Activated effector memory CD4-positive, alpha-beta T cell treated with anti-CD3 and anti-CD28 coated beads, Interleukin-2, amount 50 U/mL, for 16 hours (primary cell): ENCODE measurements around the gene WFDC8.
"Not testable (repeated sequence)": the region's sequence is repeated elsewhere in the genome, so short reads cannot be mapped to it uniquely, and the experiment has no call there.

Experiments used
- DNase-seq: peaks from one replicate; pipeline ENCODE4 v3.0.0-alpha.2; 2020

The WFDC8 gene

DNA sequence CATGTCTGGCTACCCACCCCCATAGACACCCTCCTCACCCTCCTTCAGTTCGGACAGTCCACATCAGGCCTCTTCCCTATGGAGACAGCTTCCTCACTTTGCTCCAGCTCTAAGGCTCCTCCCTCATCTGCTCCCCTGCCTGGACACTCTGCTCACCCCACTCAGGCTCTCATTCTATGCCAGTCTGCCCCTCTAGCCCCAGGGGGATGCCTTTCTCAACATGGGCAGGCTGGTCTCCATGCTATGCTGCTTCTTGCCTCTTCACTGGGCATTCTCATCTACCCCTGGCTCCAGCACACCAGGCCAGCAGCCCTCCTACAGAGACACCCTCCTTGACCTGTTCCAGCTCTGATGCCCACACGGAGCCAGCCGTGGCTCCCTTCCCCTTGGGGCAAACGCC lies at the start of gene WFDC8:
Gene WFDC8, minus strand, starts transcription at position 101 of the 400 bp plus-strand sequence. Its CDS starts 37 bp downstream, at position 64.
- DNase-seq = no peak

GRCh38 chr20:45626540-45626939 lies 47.5 kb upstream of the WFDC8 start:
- DNase-seq = no peak

GRCh38 chr20:45621593-45621992 lies 42.5 kb upstream of the WFDC8 start:
- no peak for DNase-seq

- DNase-seq = no peak
These were observed 38.5 kb upstream of the WFDC8 start for GRCh38 chr20:45617591-45617990.

GRCh38 chr20:45612314-45612713 lies 33.2 kb upstream of the WFDC8 start:
- DNase-seq = no peak

GRCh38 chr20:45611054-45611453 lies 32.0 kb upstream of the WFDC8 start:
- DNase-seq = peak; percentile 68

GRCh38 chr20:45607810-45608209 lies 28.7 kb upstream of the WFDC8 start:
- no peak for DNase-seq

- DNase-seq = no peak
These were observed 16.2 kb upstream of the WFDC8 start for GRCh38 chr20:45595235-45595634.

- no peak for DNase-seq
These were observed 14.4 kb upstream of the WFDC8 start for GRCh38 chr20:45593498-45593897.

GRCh38 chr20:45592574-45593189 lies 13.6 kb upstream of the WFDC8 start:
- no peak for DNase-seq

DNA sequence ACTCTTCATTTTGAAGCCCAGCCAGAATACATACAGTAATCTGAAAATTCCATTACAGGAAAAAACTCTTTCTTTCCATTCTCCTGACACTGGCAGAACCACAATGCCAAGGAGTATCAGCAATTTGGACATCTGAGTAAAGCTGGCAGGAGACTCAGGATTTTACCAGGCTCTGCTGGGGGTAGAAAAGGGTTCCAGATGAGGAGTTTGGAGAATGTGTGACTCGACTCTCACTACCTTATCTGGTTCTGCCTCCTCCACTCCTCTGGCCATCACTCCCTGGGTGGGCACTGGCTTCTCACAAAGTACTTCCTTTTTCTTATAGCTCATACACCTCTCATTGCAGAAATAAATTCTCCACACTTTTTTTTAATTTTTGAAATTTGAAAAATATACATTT lies 10.6 kb upstream of the WFDC8 start:
- no peak for DNase-seq

GRCh38 chr20:45588800-45589199 lies 9.7 kb upstream of the WFDC8 start:
- no peak for DNase-seq

DNA sequence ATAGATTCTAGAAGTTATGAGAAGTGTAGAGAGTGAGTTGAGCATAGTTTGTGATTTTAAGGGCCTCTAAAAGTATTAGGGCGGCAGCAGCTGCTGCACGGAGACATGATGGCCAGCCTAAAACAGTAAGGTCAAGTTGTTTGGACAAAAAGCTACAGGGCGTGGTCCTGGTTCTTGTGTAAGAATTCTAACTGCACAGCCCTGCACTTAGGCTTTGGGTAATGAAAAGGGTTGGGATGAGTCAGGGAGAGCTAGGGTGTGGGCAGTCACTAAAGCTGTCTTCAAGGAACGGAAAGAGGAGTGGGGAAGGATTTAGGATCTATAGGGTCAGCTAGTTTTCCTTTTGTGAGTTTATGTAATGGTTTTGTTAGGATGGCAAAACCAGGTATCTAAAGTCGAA lies 6.9 kb upstream of the WFDC8 start:
- not testable (repeated sequence) for DNase-seq

DNA sequence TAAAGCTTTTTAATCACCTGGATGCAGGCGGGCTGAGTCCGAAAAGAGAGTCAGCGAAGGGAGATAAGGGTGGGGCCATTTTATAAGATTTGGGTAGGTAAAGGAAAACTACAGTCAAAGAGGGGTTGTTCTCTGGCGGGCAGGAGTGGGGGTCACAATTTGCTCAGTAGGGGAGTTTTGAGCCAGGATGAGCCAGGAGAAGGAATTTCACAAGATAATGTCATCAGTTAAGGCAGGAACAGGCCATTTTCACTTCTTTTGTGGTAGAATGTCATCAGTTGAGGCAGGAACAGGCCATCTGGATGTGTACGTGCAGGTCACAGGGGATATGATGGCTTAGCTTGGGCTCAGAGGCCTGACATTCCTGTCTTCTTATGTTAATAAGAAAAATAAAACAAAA lies 5.2 kb upstream of the WFDC8 start:
- not testable (repeated sequence) for DNase-seq

- no peak for DNase-seq
These were observed 4.4 kb upstream of the WFDC8 start for GRCh38 chr20:45583502-45583901.

DNA sequence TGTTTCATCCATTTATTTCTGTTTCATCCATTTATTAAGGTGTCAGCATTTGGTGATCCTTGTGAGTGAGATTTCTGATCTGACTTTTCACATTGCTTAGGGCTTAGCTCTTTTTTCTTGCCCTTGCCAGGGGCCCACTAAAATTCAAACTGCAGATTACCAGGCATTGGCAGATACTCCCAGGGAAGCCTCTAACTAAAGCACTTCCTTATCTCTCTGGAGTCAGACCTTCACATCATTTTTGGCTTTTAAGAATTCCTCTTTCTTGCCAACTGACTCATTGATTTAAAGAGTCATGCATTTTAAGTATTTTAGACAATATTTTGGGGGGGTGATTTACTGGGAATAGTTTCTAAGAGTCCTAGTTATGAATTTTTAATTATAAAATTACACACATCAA lies 2.6 kb upstream of the WFDC8 start:
- DNase-seq = no peak

- DNase-seq = no peak
These were observed 853 bp downstream of the WFDC8 start for GRCh38 chr20:45578231-45578630.

DNA sequence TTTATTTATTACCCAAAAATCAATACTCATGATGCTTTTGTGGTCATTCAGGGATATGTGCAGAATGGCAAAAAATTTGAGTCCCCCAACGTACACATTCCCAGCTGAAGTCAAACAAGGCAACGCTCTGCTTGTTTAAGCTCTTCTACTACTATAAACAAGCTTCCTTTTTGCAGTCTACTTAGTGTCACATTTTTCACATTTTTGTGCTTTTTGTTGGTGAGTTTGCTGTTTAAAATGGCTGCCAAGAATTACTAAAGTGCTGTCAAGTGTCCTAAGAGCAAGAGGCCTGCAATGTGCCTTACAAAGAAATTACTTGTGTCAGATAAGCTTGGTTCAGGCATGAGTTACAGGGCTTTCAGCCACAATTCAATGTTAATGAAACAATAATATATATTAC lies 2.1 kb downstream of the WFDC8 start:
- no peak for DNase-seq

GRCh38 chr20:45575931-45576330 lies 3.2 kb downstream of the WFDC8 start:
- DNase-seq = no peak

DNA sequence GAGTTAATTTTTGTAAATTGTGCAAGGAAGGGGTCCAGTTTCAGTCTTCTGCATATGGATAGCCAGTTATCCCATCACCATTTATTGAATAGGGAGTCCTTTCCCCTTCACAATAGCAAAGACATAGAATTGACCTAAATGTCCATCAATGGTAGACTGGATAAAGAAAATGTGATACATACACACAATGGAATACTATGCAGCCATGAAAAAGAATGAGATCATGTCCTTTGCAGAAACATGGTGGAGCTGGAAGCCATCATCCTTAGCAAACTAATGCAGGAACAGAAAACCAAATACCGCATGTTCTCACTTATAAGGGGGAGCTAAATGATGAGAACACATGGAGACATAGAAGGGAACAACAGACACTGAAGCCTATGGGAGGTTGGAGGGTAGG lies 9.4 kb downstream of the WFDC8 start:
- not testable (repeated sequence) for DNase-seq

GRCh38 chr20:45564760-45565276 lies 14.3 kb downstream of the WFDC8 start:
- DNase-seq = no peak

DNA sequence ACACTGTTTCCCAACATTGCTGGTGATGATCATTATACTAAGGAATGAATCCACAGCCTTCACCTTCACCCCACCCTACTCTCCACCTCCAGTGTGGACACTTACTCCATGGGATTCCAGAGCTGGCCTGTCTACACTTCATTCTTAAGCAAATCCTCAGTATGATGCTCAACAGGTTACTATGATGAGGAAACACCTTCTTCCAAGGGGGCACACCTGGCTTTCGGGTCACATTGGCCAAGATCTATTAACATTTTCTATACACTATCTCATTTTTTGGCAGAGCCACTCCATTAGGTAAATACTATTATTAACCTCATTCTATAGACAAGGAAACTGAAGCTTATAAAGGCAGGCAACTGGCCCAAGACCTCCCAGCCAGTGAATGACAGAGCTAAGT lies 23.9 kb downstream of the WFDC8 start:
- no peak for DNase-seq

- DNase-seq = no peak
These were observed 26.6 kb downstream of the WFDC8 start for GRCh38 chr20:45552456-45552855.

DNA sequence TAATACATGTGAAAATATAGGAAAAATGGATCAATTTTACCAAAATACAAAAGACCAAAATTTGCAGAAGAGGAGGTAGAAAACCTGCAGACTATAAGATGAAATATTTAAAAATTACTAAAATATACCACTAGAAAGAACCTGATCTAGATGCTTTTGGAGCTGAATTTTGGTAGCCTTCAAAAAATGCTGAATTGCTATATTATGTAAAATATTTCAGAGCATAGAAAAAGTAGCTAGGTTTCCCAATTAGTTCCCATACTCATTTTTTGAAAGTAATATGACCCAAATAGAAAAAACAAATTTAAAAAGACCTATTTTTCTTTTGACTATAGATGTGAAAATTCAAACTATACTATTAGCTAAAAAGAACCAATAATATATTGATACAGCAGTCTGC lies 28.3 kb downstream of the WFDC8 start:
- no peak for DNase-seq

DNA sequence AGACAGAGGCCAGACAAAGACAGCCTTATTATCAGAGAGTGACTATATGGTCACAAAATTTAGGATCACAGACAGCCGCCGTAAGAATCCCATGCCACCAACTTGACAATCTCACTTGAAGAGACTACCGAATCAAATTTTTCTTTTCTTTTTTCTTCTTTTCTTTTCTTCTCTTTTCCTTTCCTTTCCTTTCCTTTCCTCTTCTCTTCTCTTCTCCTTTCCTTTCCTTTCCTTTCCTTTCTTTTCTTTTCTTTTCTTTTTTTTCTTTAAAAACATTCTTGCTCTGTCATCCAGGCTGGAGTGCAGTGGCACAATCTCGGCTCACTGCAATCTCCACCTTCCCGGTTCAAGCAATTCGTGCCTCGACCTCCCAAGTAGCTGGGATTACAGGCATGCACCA lies 30.7 kb downstream of the WFDC8 start:
- DNase-seq = no peak
